Activated gamma-delta T cell treated with Interleukin-2 at 50 U/mL for 16 hours (primary cell): ENCODE data around the gene ITSN1.
"Not testable (repeated sequence)": the region's sequence is repeated elsewhere in the genome, so short reads cannot be mapped to it uniquely, and the experiment has no call there.

Experiments
- DNase-seq: peaks from one replicate; pipeline ENCODE4 v3.0.0-alpha.2; 2020

Gene ITSN1

DNA sequence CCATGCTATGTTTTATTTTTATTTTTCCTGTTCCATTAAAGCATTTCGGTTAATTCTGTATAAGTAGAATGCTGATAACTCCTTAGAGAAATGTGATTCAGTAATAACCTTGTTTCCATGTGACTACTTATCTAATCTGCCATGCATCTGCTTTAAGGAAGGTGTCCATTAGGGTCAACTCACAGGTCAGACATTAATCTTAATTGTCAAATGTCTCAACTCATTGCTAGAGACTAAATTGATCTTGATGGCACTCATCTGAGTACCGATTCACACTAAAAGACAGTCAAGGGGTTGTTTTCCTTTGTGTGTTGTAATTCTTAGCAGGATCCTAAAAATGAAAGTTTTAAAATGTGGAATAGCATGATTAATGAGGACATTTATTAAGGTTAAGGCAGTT lies 41.8 kb downstream of the ITSN1 start:
- DNase-seq, result no peak

GRCh38 chr21:33684923-33685560 lies 42.7 kb downstream of the ITSN1 start:
- DNase-seq, result no peak

- DNase-seq, result no peak
These were observed 43.4 kb downstream of the ITSN1 start for GRCh38 chr21:33685613-33686197.

DNA sequence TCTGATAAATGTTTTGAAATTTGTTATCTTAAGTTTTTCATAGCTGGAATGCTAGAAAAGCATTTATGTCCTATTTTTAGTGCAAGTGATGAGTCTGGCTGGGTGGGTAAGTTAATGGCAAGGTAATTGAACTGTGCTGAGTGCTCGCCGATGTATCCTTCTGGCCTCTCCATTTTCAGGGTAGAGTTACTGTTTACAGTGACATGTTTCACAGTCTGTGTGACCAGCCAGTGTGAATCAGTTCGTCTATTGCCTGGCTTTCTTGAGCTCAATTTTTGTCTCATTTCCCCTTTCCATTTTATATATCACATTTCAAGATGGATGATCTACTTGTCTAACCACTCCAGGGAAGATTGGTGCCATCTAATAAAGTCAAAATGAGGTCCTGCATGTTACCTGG lies 44.1 kb downstream of the ITSN1 start:
- DNase-seq, result no peak

GRCh38 chr21:33687634-33688033 lies 45.3 kb downstream of the ITSN1 start:
- no peak for DNase-seq

GRCh38 chr21:33688353-33688752 lies 46.1 kb downstream of the ITSN1 start:
- DNase-seq, result no peak

DNA sequence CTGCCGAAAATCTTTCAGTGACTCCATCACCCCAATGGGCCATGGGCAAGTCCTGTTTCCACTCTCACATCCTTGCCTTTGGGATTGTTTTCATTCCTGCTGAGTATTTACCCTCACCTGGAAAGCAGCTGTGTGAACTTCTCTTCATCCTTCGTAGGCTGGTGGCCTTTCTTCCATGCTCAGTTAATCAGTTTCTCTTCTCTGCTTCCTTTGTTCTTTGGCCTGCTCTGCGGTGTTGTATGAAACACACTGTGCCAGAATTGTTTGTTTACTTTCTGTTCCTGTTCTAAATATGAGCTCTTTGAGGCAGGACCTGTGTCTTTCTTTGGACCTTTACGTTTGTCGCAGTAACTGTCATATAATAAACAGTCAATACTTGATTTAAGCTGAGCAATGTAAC lies 48.6 kb downstream of the ITSN1 start:
- no peak for DNase-seq

- DNase-seq, result no peak
These were observed 49.8 kb downstream of the ITSN1 start for GRCh38 chr21:33691945-33692603.

- DNase-seq, result no peak
These were observed 53.5 kb downstream of the ITSN1 start for GRCh38 chr21:33695813-33696212.

GRCh38 chr21:33696465-33696864 lies 54.2 kb downstream of the ITSN1 start:
- no peak for DNase-seq

DNA sequence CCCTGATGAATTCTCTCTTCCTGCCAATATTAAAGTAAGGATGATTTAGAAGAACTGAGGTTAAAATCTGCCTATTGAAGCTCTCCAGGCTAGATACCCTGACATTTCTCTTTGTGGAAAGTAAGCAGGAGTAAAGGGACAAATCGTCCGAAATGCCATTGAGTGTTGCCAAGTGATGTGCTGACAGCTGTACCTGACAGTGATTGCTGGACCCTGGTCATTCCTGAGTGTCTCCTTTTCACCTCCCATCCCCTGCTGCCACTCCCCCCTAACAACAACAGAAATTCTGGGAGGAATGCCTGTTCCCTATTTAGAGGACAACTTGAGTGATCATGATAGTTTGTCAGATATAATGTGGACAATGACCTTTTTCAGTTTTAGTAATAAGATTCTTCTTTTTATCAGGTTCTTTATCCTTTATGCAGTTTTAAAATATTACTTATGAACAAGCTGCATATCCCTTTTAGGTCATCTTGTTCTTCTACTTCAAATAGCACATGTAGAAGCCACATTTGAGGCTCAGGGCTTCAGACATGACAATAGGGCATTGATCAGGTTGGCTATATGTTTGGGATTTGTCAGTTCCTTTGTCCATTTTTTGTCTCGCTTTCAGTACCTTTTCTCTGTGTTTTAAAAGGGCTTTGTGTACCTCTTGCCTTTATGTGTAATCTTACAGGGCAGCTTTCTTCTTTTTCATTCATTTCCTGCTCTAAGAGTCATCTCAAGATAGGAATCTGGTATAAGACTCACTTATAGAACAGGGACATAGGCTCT lies 56.0 kb downstream of the ITSN1 start:
- no peak for DNase-seq

- no peak for DNase-seq
These were observed 57.0 kb downstream of the ITSN1 start for GRCh38 chr21:33699277-33699676.

DNA sequence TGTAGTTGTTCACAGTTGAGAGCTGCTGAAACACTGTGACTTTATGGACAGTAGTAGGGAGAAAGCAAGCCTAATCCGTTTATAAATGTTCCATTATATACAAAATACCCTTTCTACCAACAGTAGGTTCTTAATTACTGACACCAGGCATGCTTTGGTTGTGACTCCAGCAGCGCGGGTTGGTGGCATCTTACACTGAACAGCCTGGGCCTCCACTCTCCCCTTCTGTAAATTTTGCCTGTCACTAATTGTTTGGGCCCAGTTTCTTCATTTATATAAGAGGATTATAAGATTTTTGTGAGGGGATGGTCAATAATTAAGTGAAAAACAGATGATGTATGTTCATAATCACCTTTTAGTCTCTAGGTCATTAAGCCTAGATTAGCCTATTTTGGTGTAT lies 58.2 kb downstream of the ITSN1 start:
- no peak for DNase-seq

GRCh38 chr21:33703750-33704606 lies 61.7 kb downstream of the ITSN1 start:
- no peak for DNase-seq

DNA sequence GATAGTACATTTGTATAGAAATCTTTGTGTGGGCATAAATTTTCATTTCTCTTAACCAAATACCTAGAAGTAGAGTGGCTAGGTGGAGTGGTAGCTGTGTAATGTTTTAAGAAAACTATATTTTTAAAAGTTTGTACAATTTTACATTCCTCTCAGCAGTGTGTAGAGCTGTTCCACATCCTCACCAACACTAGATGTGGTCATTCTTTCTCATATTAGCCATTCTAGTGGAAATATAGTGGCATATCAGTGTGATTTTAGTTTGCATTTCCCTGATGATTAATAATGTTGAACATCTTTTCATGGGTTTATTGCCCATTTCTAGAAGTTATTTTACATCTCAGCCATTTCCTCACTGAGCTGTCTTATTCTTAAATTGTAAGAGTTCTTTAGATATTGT lies 65.5 kb downstream of the ITSN1 start:
- no peak for DNase-seq

- DNase-seq, result no peak
These were observed 66.6 kb downstream of the ITSN1 start for GRCh38 chr21:33708874-33709273.

DNA sequence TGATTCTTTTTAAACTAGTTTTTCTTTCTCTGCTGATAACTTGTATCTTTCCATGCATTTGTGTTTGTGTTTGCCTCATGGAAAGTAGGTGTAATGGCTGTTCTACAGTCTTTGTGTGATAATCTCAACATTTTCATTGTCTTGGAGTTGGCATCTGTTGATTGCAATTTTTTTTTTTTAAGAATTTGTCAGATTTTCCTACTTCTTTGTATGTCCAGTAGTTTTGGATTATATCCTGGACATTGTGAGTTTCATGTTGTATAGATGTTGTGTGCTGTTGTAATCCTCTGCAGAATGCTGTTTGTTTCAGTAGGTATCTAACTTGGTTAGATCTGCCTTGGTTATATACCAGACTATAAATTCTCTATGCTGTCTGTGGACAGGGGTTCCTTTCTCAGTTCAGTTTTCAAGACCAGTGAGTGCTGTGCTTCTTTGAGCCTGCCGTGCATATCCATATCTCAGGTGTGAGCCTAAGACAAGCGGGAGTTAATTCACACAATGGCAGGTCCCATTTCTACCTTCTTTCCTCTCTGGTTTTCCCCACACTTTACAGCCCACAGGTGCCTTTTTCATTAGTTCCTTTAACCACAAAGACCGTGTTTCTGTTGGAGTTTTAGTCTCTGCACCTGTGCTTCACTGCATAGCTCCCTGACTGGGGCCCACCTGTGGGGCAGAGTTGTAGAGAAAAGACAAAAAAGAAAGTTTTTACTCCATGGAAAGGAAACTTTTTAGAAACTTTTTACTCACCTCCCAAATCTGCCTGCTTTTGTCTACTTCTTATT lies 69.9 kb downstream of the ITSN1 start:
- DNase-seq, result no peak

GRCh38 chr21:33721081-33721480 lies 78.8 kb downstream of the ITSN1 start:
- no peak for DNase-seq

GRCh38 chr21:33729139-33729538 lies 86.8 kb downstream of the ITSN1 start:
- not testable (repeated sequence) for DNase-seq

- no peak for DNase-seq
These were observed 87.3 kb downstream of the ITSN1 start for GRCh38 chr21:33729641-33730040.

GRCh38 chr21:33731447-33731846 lies 89.1 kb downstream of the ITSN1 start:
- no peak for DNase-seq

GRCh38 chr21:33732038-33732437 lies 89.7 kb downstream of the ITSN1 start:
- DNase-seq, result no peak
